Liver (tissue), 9 donors: ENCODE results near the gene SLC25A42. TPM values are rescaled to one million over a fixed set of nuclear protein-coding genes. Genes with fewer than 3 reads are reported as not detected.

Experiments used
- DNase-seq: peaks from one replicate; pipeline ENCODE4 v3.0.0-alpha.2; 2017; ENCODE audit warnings: low spot score
- H3K27ac ChIP-seq, 2 donors: one replicate each; pipeline ENCODE4 v1.7.0; 2013; ENCODE audit warnings: inconsistent platforms in 2 of 2, low read length in 2 of 2, control low read depth in 1 of 2, low read depth in 1 of 2, mild to moderate bottlenecking in 1 of 2
- H3K27me3 ChIP-seq, 4 donors: one replicate each; pipeline versions ENCODE4 v1.6.1 to v1.7.0; 2013; ENCODE audit warnings: low read length in 3 of 4, inconsistent platforms in 1 of 4, mild to moderate bottlenecking in 1 of 4, moderate library complexity in 1 of 4; ENCODE audit not compliant: control insufficient read depth in 4 of 4, insufficient read depth in 4 of 4
- H3K36me3 ChIP-seq, 4 donors: one replicate each; pipeline versions ENCODE4 v1.6.1 to v1.7.0; 2013; ENCODE audit warnings: low read length in 3 of 4, mild to moderate bottlenecking in 3 of 4, low read depth in 1 of 4, moderate library complexity in 1 of 4; ENCODE audit not compliant: control insufficient read depth in 4 of 4, insufficient read depth in 3 of 4
- H3K4me1 ChIP-seq, 4 donors: one replicate each; pipeline versions ENCODE4 v1.6.1 to v1.7.0; 2013; ENCODE audit warnings: low read length in 3 of 4, mild to moderate bottlenecking in 3 of 4, moderate library complexity in 1 of 4; ENCODE audit not compliant: control insufficient read depth in 4 of 4, insufficient read depth in 4 of 4
- H3K4me3 ChIP-seq, 3 donors: one replicate each; pipeline versions ENCODE4 v1.6.1 to v1.7.0; 2013; ENCODE audit warnings: low read length in 3 of 3, control low read depth in 1 of 3, low read depth in 1 of 3, mild to moderate bottlenecking in 1 of 3
- H3K9ac ChIP-seq, 2 donors: one replicate each; pipeline ENCODE4 v1.7.0; 2013; ENCODE audit warnings: low read length in 2 of 2, mild to moderate bottlenecking in 2 of 2, moderate library complexity in 2 of 2, control low read depth in 1 of 2, low read depth in 1 of 2
- H3K9me3 ChIP-seq, 4 donors: one replicate each; pipeline versions ENCODE4 v1.6.1 to v1.7.0; 2013; ENCODE audit warnings: low read length in 3 of 4; ENCODE audit not compliant: control insufficient read depth in 4 of 4
- EGR1 ChIP-seq, 2 donors: IDR thresholded peaks; 2 replicates each; pipeline ENCODE4 v1.6.1; 2016 to 2018; ENCODE audit warnings: antibody characterized with exemption in 2 of 2, low read depth in 2 of 2
- FOXA1 ChIP-seq: IDR thresholded peaks from 2 replicates; pipeline ENCODE4 v1.6.1; 2016; ENCODE audit warnings: antibody characterized with exemption
- FOXA2 ChIP-seq: IDR thresholded peaks from 2 replicates; pipeline ENCODE4 v1.6.1; 2016; ENCODE audit warnings: antibody characterized with exemption
- GABPA ChIP-seq, 2 donors: IDR thresholded peaks in 1 of 2; conservative IDR thresholded peaks in 1 of 2; 2 replicates each; pipeline ENCODE4 v1.6.1; 2016; ENCODE audit warnings: antibody characterized with exemption in 2 of 2, mild to moderate bottlenecking in 1 of 2, moderate library complexity in 1 of 2
- HNF4A ChIP-seq, 2 donors: conservative IDR thresholded peaks; 2 replicates each; pipeline ENCODE4 v1.6.1; 2016; ENCODE audit warnings: antibody characterized with exemption in 2 of 2, mild to moderate bottlenecking in 2 of 2
- HNF4G ChIP-seq: IDR thresholded peaks from 2 replicates; pipeline ENCODE4 v1.6.1; 2016; ENCODE audit warnings: antibody characterized with exemption
- JUND ChIP-seq, 2 donors: IDR thresholded peaks; 2 replicates each; pipeline ENCODE4 v1.6.1; 2016; ENCODE audit warnings: antibody characterized with exemption in 2 of 2
- NR2F2 ChIP-seq: IDR thresholded peaks from 2 replicates; pipeline ENCODE4 v1.6.1; 2016; ENCODE audit warnings: antibody characterized with exemption
- RAD21 ChIP-seq, 2 donors: IDR thresholded peaks; 2 replicates each; pipeline ENCODE4 v1.6.1; 2016; ENCODE audit warnings: antibody characterized with exemption in 2 of 2, mild to moderate bottlenecking in 2 of 2
- RXRA ChIP-seq, 2 donors: IDR thresholded peaks; 2 replicates each; pipeline ENCODE4 v1.6.1; 2017 to 2018; ENCODE audit warnings: antibody characterized with exemption in 2 of 2, mild to moderate bottlenecking in 1 of 2
- SP1 ChIP-seq: IDR thresholded peaks from 2 replicates; pipeline ENCODE4 v1.6.1; 2018; ENCODE audit warnings: antibody characterized with exemption, mild to moderate bottlenecking
- TAF1 ChIP-seq: conservative IDR thresholded peaks from 2 replicates; pipeline ENCODE4 v1.6.1; 2016; ENCODE audit warnings: antibody characterized with exemption, mild to moderate bottlenecking
- YY1 ChIP-seq: IDR thresholded peaks from 2 replicates; pipeline ENCODE4 v1.6.1; 2016; ENCODE audit warnings: antibody characterized with exemption, mild to moderate bottlenecking
- WGBS: extraction: QIAGEN DNeasy Blood & Tissue Kit; methylation state at CpG from one replicate; pipeline ENCODE4 v1.1.7; 2013; 5-methylcytosine and 5-hydroxymethylcytosine counted together
- polyA plus RNA-seq, 2 donors: library from polyadenylated mRNA; stranded (reverse) in 1 of 2; unstranded in 1 of 2; fragments of 200-250 nt in 1 of 2; fragments of >200 nt in 1 of 2; fragmentation: Nextera tagmentation in 1 of 2; extraction: Ambion mirVana in 1 of 2; gene quantifications; one replicate each; pipeline versions ENCODE4 v1.2.1 to v1.2.3, GENCODE V29; 2013 to 2015
- total RNA-seq, 2 donors: library from RNA; depleted of rRNA; stranded (reverse); fragments of >200 nt; gene quantifications; one replicate each; pipeline ENCODE4 v1.2.3, GENCODE V29; 2014
- TF ChIP-seq, protein P1 (sequence below): IDR thresholded peaks from 2 replicates; pipeline ENCODE4 v1.6.1; 2016; ENCODE audit warnings: antibody characterized with exemption
- TF ChIP-seq, protein P2 (sequence below): IDR thresholded peaks from 2 replicates; pipeline ENCODE4 v1.6.1; 2016; ENCODE audit warnings: antibody characterized with exemption
- TF ChIP-seq, protein P3 (sequence below): IDR thresholded peaks from 2 replicates; pipeline ENCODE4 v1.6.1; 2016; ENCODE audit warnings: antibody characterized with exemption, mild to moderate bottlenecking
- TF ChIP-seq, protein P4 (sequence below): fragments of 150-350 bp; IDR thresholded peaks from 2 replicates; pipeline ENCODE4 v1.5.1; 2017; ENCODE audit warnings: improper control_type of control experiment, low read depth, low read length; ENCODE audit not compliant: missing input control
- TF ChIP-seq, protein P5 (sequence below): IDR thresholded peaks from 2 replicates; pipeline ENCODE4 v1.6.1; 2016; ENCODE audit warnings: antibody characterized with exemption
- donor health status: healthy.
- donor health status: healthy.
- donor health status: healthy.
- donor health status: healthy.
- donor health status: healthy.

SLC25A42 gene
- total and polyA plus RNA-seq, 4 donors, result 24.7 to 89.6 (median 60.2) TPM

- H3K27me3 ChIP-seq, result no peaks in the 10 kb centered on the region
- H3K36me3 ChIP-seq, result peaks cover 4 to 29% (median 19%) of the 10 kb centered on the region in 4 donors
- no peak overlapping the region for H3K4me3 ChIP-seq
- H3K9ac ChIP-seq, result no peak overlapping the region
- H3K4me1 ChIP-seq, result peaks cover 4 to 42% (median 34%) of the 10 kb centered on the region in 4 donors
- WGBS, result 93% methylated on average over 9 of the region's 9 CpGs
- no peaks in the 10 kb centered on the region for H3K9me3 ChIP-seq
- no peak overlapping the region for H3K27ac ChIP-seq
- TF ChIP-seq HNF4G, result no peak
- TF ChIP-seq, protein P1, sequence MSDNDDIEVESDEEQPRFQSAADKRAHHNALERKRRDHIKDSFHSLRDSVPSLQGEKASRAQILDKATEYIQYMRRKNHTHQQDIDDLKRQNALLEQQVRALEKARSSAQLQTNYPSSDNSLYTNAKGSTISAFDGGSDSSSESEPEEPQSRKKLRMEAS, result no peak
- no peak for TF ChIP-seq EGR1 (IDR thresholded peaks at IDR 0.05; ENCODE audit: low read depth in 2 of 2)
- no peak for TF ChIP-seq FOXA2
- no peak for TF ChIP-seq YY1
- no peak for TF ChIP-seq SP1
- TF ChIP-seq HNF4A (conservative IDR thresholded peaks at IDR 0.05), result no peak
- no peak for TF ChIP-seq JUND (IDR thresholded peaks at IDR 0.05)
- no peak for TF ChIP-seq RAD21 (IDR thresholded peaks at IDR 0.05)
- TF ChIP-seq, protein P2, sequence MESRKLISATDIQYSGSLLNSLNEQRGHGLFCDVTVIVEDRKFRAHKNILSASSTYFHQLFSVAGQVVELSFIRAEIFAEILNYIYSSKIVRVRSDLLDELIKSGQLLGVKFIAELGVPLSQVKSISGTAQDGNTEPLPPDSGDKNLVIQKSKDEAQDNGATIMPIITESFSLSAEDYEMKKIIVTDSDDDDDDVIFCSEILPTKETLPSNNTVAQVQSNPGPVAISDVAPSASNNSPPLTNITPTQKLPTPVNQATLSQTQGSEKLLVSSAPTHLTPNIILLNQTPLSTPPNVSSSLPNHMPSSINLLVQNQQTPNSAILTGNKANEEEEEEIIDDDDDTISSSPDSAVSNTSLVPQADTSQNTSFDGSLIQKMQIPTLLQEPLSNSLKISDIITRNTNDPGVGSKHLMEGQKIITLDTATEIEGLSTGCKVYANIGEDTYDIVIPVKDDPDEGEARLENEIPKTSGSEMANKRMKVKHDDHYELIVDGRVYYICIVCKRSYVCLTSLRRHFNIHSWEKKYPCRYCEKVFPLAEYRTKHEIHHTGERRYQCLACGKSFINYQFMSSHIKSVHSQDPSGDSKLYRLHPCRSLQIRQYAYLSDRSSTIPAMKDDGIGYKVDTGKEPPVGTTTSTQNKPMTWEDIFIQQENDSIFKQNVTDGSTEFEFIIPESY, result no peak
- no peak for DNase-seq
Measured at GRCh38 chr19:19028526-19028925, 35.3 kb upstream of the SLC25A42 start.

- H3K27ac ChIP-seq, result no peak overlapping the region
- TF ChIP-seq FOXA1, result no peak
- no peak for TF ChIP-seq JUND (IDR thresholded peaks at IDR 0.05)
- TF ChIP-seq HNF4G, result no peak
- TF ChIP-seq FOXA2, result no peak
- TF ChIP-seq NR2F2, result no peak
- no peak for TF ChIP-seq SP1
- no peak for TF ChIP-seq RXRA (IDR thresholded peaks at IDR 0.05)
- no peak for TF ChIP-seq RAD21 (IDR thresholded peaks at IDR 0.05)
- TF ChIP-seq, protein P3, sequence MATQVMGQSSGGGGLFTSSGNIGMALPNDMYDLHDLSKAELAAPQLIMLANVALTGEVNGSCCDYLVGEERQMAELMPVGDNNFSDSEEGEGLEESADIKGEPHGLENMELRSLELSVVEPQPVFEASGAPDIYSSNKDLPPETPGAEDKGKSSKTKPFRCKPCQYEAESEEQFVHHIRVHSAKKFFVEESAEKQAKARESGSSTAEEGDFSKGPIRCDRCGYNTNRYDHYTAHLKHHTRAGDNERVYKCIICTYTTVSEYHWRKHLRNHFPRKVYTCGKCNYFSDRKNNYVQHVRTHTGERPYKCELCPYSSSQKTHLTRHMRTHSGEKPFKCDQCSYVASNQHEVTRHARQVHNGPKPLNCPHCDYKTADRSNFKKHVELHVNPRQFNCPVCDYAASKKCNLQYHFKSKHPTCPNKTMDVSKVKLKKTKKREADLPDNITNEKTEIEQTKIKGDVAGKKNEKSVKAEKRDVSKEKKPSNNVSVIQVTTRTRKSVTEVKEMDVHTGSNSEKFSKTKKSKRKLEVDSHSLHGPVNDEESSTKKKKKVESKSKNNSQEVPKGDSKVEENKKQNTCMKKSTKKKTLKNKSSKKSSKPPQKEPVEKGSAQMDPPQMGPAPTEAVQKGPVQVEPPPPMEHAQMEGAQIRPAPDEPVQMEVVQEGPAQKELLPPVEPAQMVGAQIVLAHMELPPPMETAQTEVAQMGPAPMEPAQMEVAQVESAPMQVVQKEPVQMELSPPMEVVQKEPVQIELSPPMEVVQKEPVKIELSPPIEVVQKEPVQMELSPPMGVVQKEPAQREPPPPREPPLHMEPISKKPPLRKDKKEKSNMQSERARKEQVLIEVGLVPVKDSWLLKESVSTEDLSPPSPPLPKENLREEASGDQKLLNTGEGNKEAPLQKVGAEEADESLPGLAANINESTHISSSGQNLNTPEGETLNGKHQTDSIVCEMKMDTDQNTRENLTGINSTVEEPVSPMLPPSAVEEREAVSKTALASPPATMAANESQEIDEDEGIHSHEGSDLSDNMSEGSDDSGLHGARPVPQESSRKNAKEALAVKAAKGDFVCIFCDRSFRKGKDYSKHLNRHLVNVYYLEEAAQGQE, result no peak
- TF ChIP-seq, protein P4, sequence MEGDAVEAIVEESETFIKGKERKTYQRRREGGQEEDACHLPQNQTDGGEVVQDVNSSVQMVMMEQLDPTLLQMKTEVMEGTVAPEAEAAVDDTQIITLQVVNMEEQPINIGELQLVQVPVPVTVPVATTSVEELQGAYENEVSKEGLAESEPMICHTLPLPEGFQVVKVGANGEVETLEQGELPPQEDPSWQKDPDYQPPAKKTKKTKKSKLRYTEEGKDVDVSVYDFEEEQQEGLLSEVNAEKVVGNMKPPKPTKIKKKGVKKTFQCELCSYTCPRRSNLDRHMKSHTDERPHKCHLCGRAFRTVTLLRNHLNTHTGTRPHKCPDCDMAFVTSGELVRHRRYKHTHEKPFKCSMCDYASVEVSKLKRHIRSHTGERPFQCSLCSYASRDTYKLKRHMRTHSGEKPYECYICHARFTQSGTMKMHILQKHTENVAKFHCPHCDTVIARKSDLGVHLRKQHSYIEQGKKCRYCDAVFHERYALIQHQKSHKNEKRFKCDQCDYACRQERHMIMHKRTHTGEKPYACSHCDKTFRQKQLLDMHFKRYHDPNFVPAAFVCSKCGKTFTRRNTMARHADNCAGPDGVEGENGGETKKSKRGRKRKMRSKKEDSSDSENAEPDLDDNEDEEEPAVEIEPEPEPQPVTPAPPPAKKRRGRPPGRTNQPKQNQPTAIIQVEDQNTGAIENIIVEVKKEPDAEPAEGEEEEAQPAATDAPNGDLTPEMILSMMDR, result no peak
- TF ChIP-seq EGR1 (IDR thresholded peaks at IDR 0.05; ENCODE audit: low read depth in 2 of 2), result no peak
- TF ChIP-seq, protein P1, result no peak
- TF ChIP-seq, protein P2, result no peak
- TF ChIP-seq HNF4A (conservative IDR thresholded peaks at IDR 0.05), result no peak
- no peak for TF ChIP-seq TAF1
- no peak for TF ChIP-seq GABPA (IDR thresholded peaks at IDR 0.05 in 1 of 2, conservative IDR thresholded peaks at IDR 0.05 in 1 of 2)
- TF ChIP-seq, protein P5, sequence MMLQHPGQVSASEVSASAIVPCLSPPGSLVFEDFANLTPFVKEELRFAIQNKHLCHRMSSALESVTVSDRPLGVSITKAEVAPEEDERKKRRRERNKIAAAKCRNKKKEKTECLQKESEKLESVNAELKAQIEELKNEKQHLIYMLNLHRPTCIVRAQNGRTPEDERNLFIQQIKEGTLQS, result no peak
- no peak for TF ChIP-seq YY1
- H3K27me3 ChIP-seq, result no peaks in the 10 kb centered on the region
- no peak overlapping the region for H3K9ac ChIP-seq
- no peak for DNase-seq
- H3K9me3 ChIP-seq, result no peaks in the 10 kb centered on the region
- peaks cover 4 to 12% (median 7%) of the 10 kb centered on the region in 4 donors for H3K36me3 ChIP-seq
- peaks cover 2 to 33% (median 25%) of the 10 kb centered on the region in 4 donors for H3K4me1 ChIP-seq
- H3K4me3 ChIP-seq, result no peak overlapping the region
- WGBS, result 77% methylated on average over 5 of the region's 5 CpGs
Measured at GRCh38 chr19:19031891-19032290, 31.9 kb upstream of the SLC25A42 start.
